HEK293 (cell line): ENCODE measurements around the gene KCNK17.
A peak's percentile ranks its signal among the peaks of the same experiment; 100 is the strongest.

Experiments used
- CTCF ChIA-PET: fragments of 350-600 bp; formaldehyde crosslinking; extraction: SDS; loops from one replicate; lab custom pipeline; 2021; ENCODE audit warnings: antibody characterized with exemption; lab: Yijun Ruan, JAX
- POLR2A ChIA-PET: fragments of 300-600 bp; formaldehyde crosslinking; extraction: SDS; loops from one replicate; lab custom pipeline; 2020; ENCODE audit warnings: antibody characterized with exemption, inconsistent platforms; lab: Yijun Ruan, JAX
- H3K27ac ChIP-seq: fragments of 200-500 bp; sonication (Bioruptor generic); 2 replicates; pipeline ENCODE4 v1.5.1; 2014; ENCODE audit warnings: low read depth, low read length, control low read depth, inconsistent platforms; ENCODE audit errors: extremely low read depth
- H3K36me3 ChIP-seq, 2 experiments: fragments of 200-500 bp in 1 of 2; sonication (Bioruptor generic) in 1 of 2; 1 replicate in 1 of 2; 2 replicates in 1 of 2; pipeline ENCODE4 v1.5.1; 2014 to 2017; ENCODE audit warnings: inconsistent platforms in 2 of 2, low read length in 2 of 2; ENCODE audit not compliant: control insufficient read depth in 2 of 2, insufficient read depth in 1 of 2
- H3K4me1 ChIP-seq: fragments of 200-500 bp; sonication (Bioruptor generic); 2 replicates; pipeline ENCODE4 v1.5.1; 2014; ENCODE audit warnings: mild to moderate bottlenecking, low read length, inconsistent platforms; ENCODE audit not compliant: control insufficient read depth, insufficient read depth
- H3K4me3 ChIP-seq: 2 replicates; pipeline ENCODE4 v1.5.1; 2011; ENCODE audit warnings: low read depth, mild to moderate bottlenecking, control low read depth, low read length, moderate library complexity
- H3K9me3 ChIP-seq: fragments of 200-500 bp; sonication (Bioruptor generic); 2 replicates; pipeline ENCODE4 v1.5.1; 2014; ENCODE audit warnings: low read depth, low read length, inconsistent platforms; ENCODE audit not compliant: control insufficient read depth, insufficient read depth
- BCL11B ChIP-seq: fragments of 450-650 bp; formaldehyde crosslinking; IDR thresholded peaks from 2 replicates; pipeline ENCODE4 v1.5.1; 2016; ENCODE audit warnings: low read depth, missing biosample characterization, missing genetic modification characterization
- CTCF ChIP-seq: fragments of 450-650 bp; formaldehyde crosslinking; IDR thresholded peaks from 2 replicates; pipeline ENCODE4 v1.5.1; 2016; ENCODE audit warnings: missing biosample characterization, missing genetic modification characterization
- IKZF3 ChIP-seq: fragments of 450-650 bp; IDR thresholded peaks from 2 replicates; pipeline ENCODE4 v1.5.0; 2018; ENCODE audit warnings: missing biosample characterization, mild to moderate bottlenecking, missing genetic modification characterization, moderate library complexity
- KLF10 ChIP-seq: fragments of 450-650 bp; IDR thresholded peaks from 2 replicates; pipeline ENCODE4 v1.5.1; 2018; ENCODE audit warnings: missing biosample characterization, mild to moderate bottlenecking, missing genetic modification characterization
- PRDM1 ChIP-seq: fragments of 450-650 bp; formaldehyde crosslinking; IDR thresholded peaks from 2 replicates; pipeline ENCODE4; 2016; ENCODE audit warnings: missing biosample characterization, missing genetic modification characterization
- PRDM6 ChIP-seq: fragments of 450-650 bp; formaldehyde crosslinking; IDR thresholded peaks from 2 replicates; pipeline ENCODE4 v1.5.1; 2017; ENCODE audit warnings: missing biosample characterization, missing genetic modification characterization
- SALL2 ChIP-seq: fragments of 450-650 bp; formaldehyde crosslinking; IDR thresholded peaks from 2 replicates; pipeline ENCODE4 v1.5.0; 2017; ENCODE audit warnings: missing biosample characterization, mild to moderate bottlenecking, missing genetic modification characterization, borderline replicate concordance
- YY1 ChIP-seq: fragments of 450-650 bp; formaldehyde crosslinking; IDR thresholded peaks from 2 replicates; pipeline ENCODE4 v1.5.1; 2018; ENCODE audit warnings: missing biosample characterization, missing genetic modification characterization
- ZNF133 ChIP-seq: fragments of 450-650 bp; formaldehyde crosslinking; IDR thresholded peaks from 2 replicates; pipeline ENCODE4 v1.5.1; 2016; ENCODE audit warnings: missing biosample characterization, missing genetic modification characterization
- ZNF169 ChIP-seq: fragments of 450-650 bp; formaldehyde crosslinking; IDR thresholded peaks from 2 replicates; pipeline ENCODE4 v1.5.1; 2016; ENCODE audit warnings: missing biosample characterization, missing genetic modification characterization
- ZNF174 ChIP-seq: fragments of 450-650 bp; formaldehyde crosslinking; IDR thresholded peaks from 2 replicates; pipeline ENCODE4 v1.5.0; 2017; ENCODE audit warnings: missing biosample characterization, mild to moderate bottlenecking, missing genetic modification characterization
- ZNF19 ChIP-seq: fragments of 450-650 bp; formaldehyde crosslinking; IDR thresholded peaks from 2 replicates; pipeline ENCODE4; 2016; ENCODE audit warnings: missing biosample characterization, missing genetic modification characterization, low read depth
- ZNF2 ChIP-seq: fragments of 450-650 bp; formaldehyde crosslinking; IDR thresholded peaks from 2 replicates; pipeline ENCODE4 v1.5.1; 2016; ENCODE audit warnings: missing biosample characterization, missing genetic modification characterization
- ZNF211 ChIP-seq: fragments of 450-650 bp; formaldehyde crosslinking; IDR thresholded peaks from 2 replicates; pipeline ENCODE4 v1.5.1; 2016; ENCODE audit warnings: low read depth, missing biosample characterization, missing genetic modification characterization
- ZNF391 ChIP-seq: fragments of 450-650 bp; formaldehyde crosslinking; IDR thresholded peaks from 2 replicates; pipeline ENCODE4 v1.5.1; 2016; ENCODE audit warnings: low read depth, missing biosample characterization, missing genetic modification characterization, borderline replicate concordance
- ZNF394 ChIP-seq: fragments of 450-650 bp; formaldehyde crosslinking; IDR thresholded peaks from 2 replicates; pipeline ENCODE4 v1.5.1; 2016; ENCODE audit warnings: missing biosample characterization, missing genetic modification characterization, mild to moderate bottlenecking, moderate library complexity, borderline replicate concordance
- ZNF510 ChIP-seq: fragments of 450-650 bp; formaldehyde crosslinking; IDR thresholded peaks from 2 replicates; pipeline ENCODE4 v1.5.1; 2018; ENCODE audit warnings: mild to moderate bottlenecking, missing genetic modification characterization, missing biosample characterization; ENCODE audit not compliant: insufficient replicate concordance
- ZNF529 ChIP-seq: fragments of 450-650 bp; formaldehyde crosslinking; IDR thresholded peaks from 2 replicates; pipeline ENCODE4 v1.5.1; 2017; ENCODE audit warnings: missing genetic modification characterization, missing biosample characterization; ENCODE audit not compliant: insufficient replicate concordance
- ZNF654 ChIP-seq: fragments of 450-650 bp; formaldehyde crosslinking; IDR thresholded peaks from 2 replicates; pipeline ENCODE4 v1.5.1; 2016; ENCODE audit warnings: low read depth, missing biosample characterization, missing genetic modification characterization
- ZNF768 ChIP-seq: fragments of 450-650 bp; formaldehyde crosslinking; IDR thresholded peaks from 2 replicates; pipeline ENCODE4 v1.5.1; 2018; ENCODE audit warnings: missing biosample characterization, mild to moderate bottlenecking, missing genetic modification characterization
- ZNF776 ChIP-seq: fragments of 450-650 bp; formaldehyde crosslinking; IDR thresholded peaks from 2 replicates; pipeline ENCODE4 v1.5.0; 2017; ENCODE audit warnings: missing biosample characterization, missing genetic modification characterization, borderline replicate concordance
- ZNF791 ChIP-seq: fragments of 450-650 bp; formaldehyde crosslinking; IDR thresholded peaks from 2 replicates; pipeline ENCODE4 v1.5.1; 2016; ENCODE audit warnings: missing biosample characterization, missing genetic modification characterization
- ZNF837 ChIP-seq: fragments of 450-650 bp; formaldehyde crosslinking; IDR thresholded peaks from 2 replicates; pipeline ENCODE4 v1.5.1; 2016; ENCODE audit warnings: missing biosample characterization, missing genetic modification characterization
- ZNF843 ChIP-seq: fragments of 450-650 bp; formaldehyde crosslinking; IDR thresholded peaks from 2 replicates; pipeline ENCODE4 v1.5.1; 2016; ENCODE audit warnings: missing biosample characterization, missing genetic modification characterization
- ZSCAN16 ChIP-seq: fragments of 450-650 bp; formaldehyde crosslinking; IDR thresholded peaks from 2 replicates; pipeline ENCODE4 v1.5.1; 2016; ENCODE audit warnings: missing biosample characterization, missing genetic modification characterization
- TF ChIP-seq, protein P1 (sequence below): fragments of 450-650 bp; formaldehyde crosslinking; IDR thresholded peaks from 2 replicates; pipeline ENCODE4 v1.5.1; 2016; ENCODE audit warnings: missing biosample characterization, missing genetic modification characterization

Gene KCNK17

GRCh38 chr6:39348740-39349139 lies 34.5 kb upstream of the KCNK17 start (continued):
- TF ChIP-seq ZNF776 (tag by site-specific recombination): no peak
- TF ChIP-seq ZNF2: no peak
- no peak for TF ChIP-seq ZNF791 (tag by site-specific recombination)
- TF ChIP-seq, all 188 proteins: peak for 0

DNA sequence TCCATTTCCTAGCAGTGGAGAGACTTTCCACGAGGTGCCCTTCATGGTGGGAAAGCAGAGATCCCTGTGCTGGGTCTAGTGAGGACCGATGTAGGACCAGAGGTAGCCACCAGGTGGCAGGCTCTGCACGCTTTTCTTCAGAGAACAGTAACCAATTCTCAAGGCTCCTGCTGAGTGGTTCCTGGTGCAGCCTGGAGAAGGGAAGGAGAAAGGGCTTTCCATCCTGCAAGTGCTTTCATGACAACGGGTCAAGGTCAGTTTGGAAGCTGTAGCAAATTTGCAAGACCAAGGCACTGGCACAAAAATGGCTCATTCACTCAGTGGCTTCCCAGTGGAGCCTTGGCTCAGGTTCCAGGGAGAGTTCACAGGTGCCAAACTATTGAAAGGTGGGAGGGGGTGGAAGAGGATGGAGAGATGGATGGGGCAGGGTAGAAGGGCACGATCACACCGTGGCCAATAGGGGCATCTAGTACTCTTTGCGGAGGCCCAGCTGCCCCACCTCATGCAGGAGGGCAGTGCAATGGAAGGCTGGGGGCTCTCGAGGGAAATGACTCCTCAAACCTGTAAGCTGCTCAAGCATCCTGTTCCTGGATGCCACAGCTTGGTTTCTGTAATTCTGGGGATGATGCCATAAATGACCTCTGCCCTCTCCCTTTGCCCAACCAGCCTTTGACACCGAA lies 33.8 kb upstream of the KCNK17 start:
- H3K9me3 ChIP-seq: no peaks in the 10 kb centered on the region
- H3K4me3 ChIP-seq: no peak overlapping the region
- no peaks in the 10 kb centered on the region for H3K36me3 ChIP-seq
- H3K27ac ChIP-seq: no peak overlapping the region
- ChIA-PET POLR2A (no interaction called here), CTCF (interaction anchor here (0.6 to 3.0 kb wide), 20 partner anchors 9 to 1690 kb away, joined by 3 to 15 read pairs (median 4); no protein-coding TSS in a partner anchor)
- no peaks in the 10 kb centered on the region for H3K4me1 ChIP-seq
- TF ChIP-seq CTCF (tag by site-specific recombination) (peak; percentile 73), ZNF843 (no peak), SALL2 (tag by site-specific recombination) (no peak), ZNF654 (peak; percentile 78), ZNF169 (tag by site-specific recombination) (no peak), ZNF211 (no peak), ZNF2 (0 out of 2 replicates have a peak, but pooled peaks have one; percentile 25), ZNF529 (no peak), ZNF174 (tag by site-specific recombination) (no peak), PRDM1 (tag by site-specific recombination) (peak; percentile 58; the same call in 1 of the 2 replicates), ZNF791 (tag by site-specific recombination) (no peak)

DNA sequence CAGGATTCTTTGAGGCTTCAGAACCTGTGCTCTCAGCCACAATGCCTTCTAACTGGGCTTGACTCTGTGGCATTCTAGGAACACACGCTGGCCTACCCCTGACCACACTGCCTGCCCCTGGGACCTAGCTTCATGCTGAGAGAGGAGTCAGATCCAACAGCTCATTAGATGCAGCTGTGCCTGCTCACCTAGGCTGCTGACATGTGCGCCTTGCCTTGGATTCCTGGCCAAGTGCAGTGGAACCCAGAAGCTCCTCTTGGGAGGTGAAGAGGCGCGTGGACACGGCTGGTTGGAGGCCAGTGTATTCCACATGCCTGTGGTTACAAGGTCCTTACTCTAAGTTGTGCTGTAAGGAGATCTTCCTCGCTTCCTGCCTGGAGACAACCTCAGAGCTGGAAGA lies 33.0 kb upstream of the KCNK17 start:
- Histone ChIP-seq H3K4me3 (no peak overlapping the region), H3K4me1 (no peaks in the 10 kb centered on the region), H3K27ac (no peak overlapping the region), H3K36me3 (no peaks in the 10 kb centered on the region), H3K9me3 (no peaks in the 10 kb centered on the region)
- ChIA-PET CTCF (interaction anchor here (0.6 to 2.4 kb wide), 18 partner anchors 8 to 1076 kb away, joined by 3 to 15 read pairs (median 4); no protein-coding TSS in a partner anchor), POLR2A (no interaction called here)
- TF ChIP-seq BCL11B (tag by site-specific recombination): no peak
- TF ChIP-seq YY1: no peak
- TF ChIP-seq, protein P1, sequence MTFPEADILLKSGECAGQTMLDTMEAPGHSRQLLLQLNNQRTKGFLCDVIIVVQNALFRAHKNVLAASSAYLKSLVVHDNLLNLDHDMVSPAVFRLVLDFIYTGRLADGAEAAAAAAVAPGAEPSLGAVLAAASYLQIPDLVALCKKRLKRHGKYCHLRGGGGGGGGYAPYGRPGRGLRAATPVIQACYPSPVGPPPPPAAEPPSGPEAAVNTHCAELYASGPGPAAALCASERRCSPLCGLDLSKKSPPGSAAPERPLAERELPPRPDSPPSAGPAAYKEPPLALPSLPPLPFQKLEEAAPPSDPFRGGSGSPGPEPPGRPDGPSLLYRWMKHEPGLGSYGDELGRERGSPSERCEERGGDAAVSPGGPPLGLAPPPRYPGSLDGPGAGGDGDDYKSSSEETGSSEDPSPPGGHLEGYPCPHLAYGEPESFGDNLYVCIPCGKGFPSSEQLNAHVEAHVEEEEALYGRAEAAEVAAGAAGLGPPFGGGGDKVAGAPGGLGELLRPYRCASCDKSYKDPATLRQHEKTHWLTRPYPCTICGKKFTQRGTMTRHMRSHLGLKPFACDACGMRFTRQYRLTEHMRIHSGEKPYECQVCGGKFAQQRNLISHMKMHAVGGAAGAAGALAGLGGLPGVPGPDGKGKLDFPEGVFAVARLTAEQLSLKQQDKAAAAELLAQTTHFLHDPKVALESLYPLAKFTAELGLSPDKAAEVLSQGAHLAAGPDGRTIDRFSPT (tag by site-specific recombination): no peak
- TF ChIP-seq KLF10 (tag by site-specific recombination): no peak
- no peak for TF ChIP-seq ZNF837 (tag by site-specific recombination)
- no peak for TF ChIP-seq ZNF133 (tag by site-specific recombination)
- TF ChIP-seq ZNF19 (tag by site-specific recombination): no peak
- TF ChIP-seq CTCF (tag by site-specific recombination): no peak
- no peak for TF ChIP-seq ZNF394 (tag by site-specific recombination)
- TF ChIP-seq IKZF3 (tag by site-specific recombination): no peak
- TF ChIP-seq ZNF776 (tag by site-specific recombination): no peak
- TF ChIP-seq ZNF391 (tag by site-specific recombination): no peak
- no peak for TF ChIP-seq ZNF510 (tag by site-specific recombination)
- TF ChIP-seq PRDM6: no peak
- TF ChIP-seq ZSCAN16 (tag by site-specific recombination): no peak
- TF ChIP-seq ZNF768: no peak
